ENCODE results near the gene CDC25A.
"Not testable (repeated sequence)": the region's sequence is repeated elsewhere in the genome, so short reads cannot be mapped to it uniquely, and the experiment has no call there.

The CDC25A gene

DNA sequence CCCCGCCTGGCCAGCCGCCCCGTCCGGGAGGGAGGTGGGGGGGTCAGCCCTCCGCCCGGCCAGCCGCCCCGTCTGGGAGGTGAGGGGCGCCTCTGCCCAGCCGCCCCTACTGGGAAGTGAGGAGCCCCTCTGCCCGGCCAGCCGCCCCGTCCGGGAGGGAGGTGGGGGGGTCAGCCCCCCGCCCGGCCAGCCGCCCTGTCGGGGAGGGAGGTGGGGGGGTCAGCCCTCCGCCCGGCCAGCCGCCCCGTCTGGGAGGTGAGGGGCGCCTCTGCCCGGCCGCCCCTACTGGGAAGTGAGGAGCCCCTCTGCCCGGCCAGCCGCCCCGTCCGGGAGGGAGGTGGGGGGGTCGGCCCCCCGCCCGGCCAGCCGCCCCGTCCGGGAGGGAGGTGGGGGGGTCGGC is 23.6 kb upstream of the CDC25A start:
- H3K9ac ChIP-seq (ENCODE audit: low read length); DNase-seq; H3K27ac ChIP-seq (ENCODE audit: low read length, poor library complexity, severe bottlenecking); H2BK5ac ChIP-seq (ENCODE audit: low read depth, low read length, poor library complexity, severe bottlenecking); H2BK12ac ChIP-seq (ENCODE audit: low read length in 2 of 2); H3K14ac ChIP-seq (ENCODE audit: low read length in 2 of 2); H2AK5ac ChIP-seq (ENCODE audit: low read length, severe bottlenecking); H3K79me1 ChIP-seq (replicated peaks; ENCODE audit: low read length, poor library complexity, severe bottlenecking); H2AFZ ChIP-seq (ENCODE audit: low read depth, low read length); H3K4me1 ChIP-seq (ENCODE audit: control insufficient read depth, insufficient read depth, low read depth, low read length); H2BK120ac ChIP-seq (ENCODE audit: low read depth, low read length); H3K36me3 ChIP-seq (ENCODE audit: control insufficient read depth in 1 of 2, insufficient read depth in 2 of 2, low read depth in 1 of 2, low read length in 2 of 2); H3K23ac ChIP-seq (ENCODE audit: low read length in 2 of 2); H3K4ac ChIP-seq (ENCODE audit: low read depth in 1 of 2, low read length in 2 of 2); H3K9me3 ChIP-seq (ENCODE audit: control insufficient read depth, low read length); H3K18ac ChIP-seq (ENCODE audit: low read depth in 1 of 2, low read length in 2 of 2); H3K4me3 ChIP-seq (ENCODE audit: insufficient read depth in 1 of 2, low read depth in 1 of 2, low read length in 2 of 2); H3K4me2 ChIP-seq (ENCODE audit: low read length, poor library complexity, severe bottlenecking); H4K91ac ChIP-seq (ENCODE audit: low read length); H4K8ac ChIP-seq (ENCODE audit: low read length); H2BK15ac ChIP-seq (ENCODE audit: low read depth, poor library complexity, severe bottlenecking): not testable (repeated sequence)
- H3K27me3 ChIP-seq (ENCODE audit: control insufficient read depth in 1 of 2, insufficient read depth in 1 of 2, low read length in 2 of 2): peaks cover 2 to 16% of the 10 kb centered on the region in 2 experiments
- no CpG with 5 or more reads among the region's 36 CpGs for WGBS

DNA sequence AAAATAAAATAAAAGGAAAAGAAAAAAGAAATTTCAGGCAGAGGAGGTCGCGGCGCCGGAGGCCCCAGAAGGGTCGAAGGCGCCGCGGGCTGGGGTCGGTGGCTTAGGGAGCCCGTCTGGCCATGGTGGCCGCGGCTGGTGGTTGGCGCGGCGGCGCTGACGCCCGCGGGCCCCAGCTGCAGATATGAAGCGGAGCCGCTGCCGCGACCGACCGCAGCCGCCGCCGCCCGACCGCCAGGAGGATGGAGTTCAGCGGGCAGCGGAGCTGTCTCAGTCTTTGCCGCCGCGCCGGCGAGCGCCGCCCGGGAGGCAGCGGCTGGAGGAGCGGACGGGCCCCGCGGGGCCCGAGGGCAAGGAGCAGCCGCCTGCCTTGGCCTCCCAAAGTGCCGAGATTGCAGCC is 22.3 kb upstream of the CDC25A start:
- not testable (repeated sequence) for H2BK5ac ChIP-seq (ENCODE audit: low read depth, low read length, poor library complexity, severe bottlenecking); H3K4me2 ChIP-seq (ENCODE audit: low read length, poor library complexity, severe bottlenecking); H3K4ac ChIP-seq (ENCODE audit: low read depth in 1 of 2, low read length in 2 of 2); H3K9ac ChIP-seq (ENCODE audit: low read length); H3K9me3 ChIP-seq (ENCODE audit: control insufficient read depth, low read length); H2BK12ac ChIP-seq (ENCODE audit: low read length in 2 of 2); H2BK120ac ChIP-seq (ENCODE audit: low read depth, low read length); H3K18ac ChIP-seq (ENCODE audit: low read depth in 1 of 2, low read length in 2 of 2); H4K8ac ChIP-seq (ENCODE audit: low read length); H2AFZ ChIP-seq (ENCODE audit: low read depth, low read length); H2AK5ac ChIP-seq (ENCODE audit: low read length, severe bottlenecking); H3K4me1 ChIP-seq (ENCODE audit: control insufficient read depth, insufficient read depth, low read depth, low read length); H3K4me3 ChIP-seq (ENCODE audit: insufficient read depth in 1 of 2, low read depth in 1 of 2, low read length in 2 of 2); H2BK15ac ChIP-seq (ENCODE audit: low read depth, poor library complexity, severe bottlenecking); H4K91ac ChIP-seq (ENCODE audit: low read length); DNase-seq; H3K27ac ChIP-seq (ENCODE audit: low read length, poor library complexity, severe bottlenecking); H3K79me1 ChIP-seq (replicated peaks; ENCODE audit: low read length, poor library complexity, severe bottlenecking); H3K23ac ChIP-seq (ENCODE audit: low read length in 2 of 2); H3K36me3 ChIP-seq (ENCODE audit: control insufficient read depth in 1 of 2, insufficient read depth in 2 of 2, low read depth in 1 of 2, low read length in 2 of 2); H3K14ac ChIP-seq (ENCODE audit: low read length in 2 of 2)
- peaks cover 3 to 13% of the 10 kb centered on the region in 2 experiments for H3K27me3 ChIP-seq (ENCODE audit: control insufficient read depth in 1 of 2, insufficient read depth in 1 of 2, low read length in 2 of 2)
- WGBS: no CpG with 5 or more reads among the region's 48 CpGs

DNA sequence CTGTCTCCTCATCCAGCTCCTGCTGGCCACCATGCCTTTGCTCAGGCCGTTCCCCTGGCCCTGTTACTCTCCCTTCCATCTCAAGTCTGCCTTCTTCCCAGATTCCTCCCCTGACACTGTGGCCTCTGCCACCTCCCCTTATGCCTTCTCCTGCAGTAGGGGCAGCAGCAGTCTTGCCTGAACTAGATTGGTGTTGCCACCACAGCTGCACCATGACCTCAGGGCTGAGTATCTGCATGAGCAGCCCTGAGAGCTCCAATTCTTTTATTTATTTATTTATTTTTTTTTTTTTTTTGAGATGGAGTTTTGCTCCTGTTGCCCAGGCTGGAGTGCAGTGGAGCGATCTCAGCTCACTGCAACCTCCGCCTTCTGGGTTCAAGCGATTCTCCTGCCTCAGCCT is 21.2 kb upstream of the CDC25A start:
- no peak overlapping the region for H3K23ac ChIP-seq (ENCODE audit: low read length in 2 of 2)
- H3K9ac ChIP-seq (ENCODE audit: low read length): no peak overlapping the region
- H3K4ac ChIP-seq (ENCODE audit: low read depth in 1 of 2, low read length in 2 of 2): no peak overlapping the region
- peaks cover 3 to 8% of the 10 kb centered on the region in 2 experiments for H3K27me3 ChIP-seq (ENCODE audit: control insufficient read depth in 1 of 2, insufficient read depth in 1 of 2, low read length in 2 of 2)
- H2BK120ac ChIP-seq (ENCODE audit: low read depth, low read length): no peak overlapping the region
- WGBS: 100% methylated on average over 4 of the region's 4 CpGs
- no peak overlapping the region for H2BK15ac ChIP-seq (ENCODE audit: low read depth, poor library complexity, severe bottlenecking)
- H2AFZ ChIP-seq (ENCODE audit: low read depth, low read length): no peak overlapping the region
- no peak overlapping the region for H2BK5ac ChIP-seq (ENCODE audit: low read depth, low read length, poor library complexity, severe bottlenecking)
- no peak overlapping the region for H3K4me2 ChIP-seq (ENCODE audit: low read length, poor library complexity, severe bottlenecking)
- H4K8ac ChIP-seq (ENCODE audit: low read length): no peak overlapping the region
- no peak overlapping the region for H4K91ac ChIP-seq (ENCODE audit: low read length)
- H3K27ac ChIP-seq (ENCODE audit: low read length, poor library complexity, severe bottlenecking): no peak overlapping the region
- H3K36me3 ChIP-seq (ENCODE audit: control insufficient read depth in 1 of 2, insufficient read depth in 2 of 2, low read depth in 1 of 2, low read length in 2 of 2): no peaks in the 10 kb centered on the region
- no peaks in the 10 kb centered on the region for H3K79me1 ChIP-seq (replicated peaks; ENCODE audit: low read length, poor library complexity, severe bottlenecking)
- H3K9me3 ChIP-seq (ENCODE audit: control insufficient read depth, low read length): no peaks in the 10 kb centered on the region
- H3K4me1 ChIP-seq (ENCODE audit: control insufficient read depth, insufficient read depth, low read depth, low read length): no peaks in the 10 kb centered on the region
- no peak overlapping the region for H2AK5ac ChIP-seq (ENCODE audit: low read length, severe bottlenecking)
- no peak for DNase-seq
- H3K18ac ChIP-seq (ENCODE audit: low read depth in 1 of 2, low read length in 2 of 2): no peak overlapping the region
- no peak overlapping the region for H3K4me3 ChIP-seq (ENCODE audit: insufficient read depth in 1 of 2, low read depth in 1 of 2, low read length in 2 of 2)
- no peak overlapping the region for H2BK12ac ChIP-seq (ENCODE audit: low read length in 2 of 2)
- H3K14ac ChIP-seq (ENCODE audit: low read length in 2 of 2): no peak overlapping the region

DNA sequence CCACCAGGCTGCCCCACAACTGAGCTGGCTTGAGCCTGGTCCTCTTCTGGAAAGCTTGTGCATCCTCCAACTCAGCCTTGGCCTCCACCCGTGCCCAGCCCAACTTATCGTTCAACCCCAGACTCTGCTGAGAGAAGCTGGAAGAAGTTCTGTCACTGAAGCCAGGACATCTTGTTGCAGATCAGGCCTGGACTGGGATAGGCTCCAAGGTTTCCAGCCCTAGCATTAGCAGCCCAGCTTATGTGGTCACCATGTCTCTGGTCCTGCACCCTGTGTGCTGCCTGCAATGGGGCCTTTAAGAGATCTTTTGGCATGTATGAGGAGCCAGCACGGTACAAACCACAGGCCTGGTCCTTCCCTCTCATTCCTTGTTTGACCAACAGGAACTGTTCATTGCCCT is 19.9 kb upstream of the CDC25A start:
- H3K79me1 ChIP-seq (replicated peaks; ENCODE audit: low read length, poor library complexity, severe bottlenecking): no peaks in the 10 kb centered on the region
- no peak overlapping the region for H3K4me3 ChIP-seq (ENCODE audit: insufficient read depth in 1 of 2, low read depth in 1 of 2, low read length in 2 of 2)
- H2BK120ac ChIP-seq (ENCODE audit: low read depth, low read length): no peak overlapping the region
- H3K27me3 ChIP-seq (ENCODE audit: control insufficient read depth in 1 of 2, insufficient read depth in 1 of 2, low read length in 2 of 2): peaks cover 3 to 8% of the 10 kb centered on the region in 2 experiments
- no peaks in the 10 kb centered on the region for H3K36me3 ChIP-seq (ENCODE audit: control insufficient read depth in 1 of 2, insufficient read depth in 2 of 2, low read depth in 1 of 2, low read length in 2 of 2)
- H3K9me3 ChIP-seq (ENCODE audit: control insufficient read depth, low read length): no peaks in the 10 kb centered on the region
- peak overlapping the region; percentile 69 for H2BK15ac ChIP-seq (ENCODE audit: low read depth, poor library complexity, severe bottlenecking)
- peak overlapping the region; percentile 21 for H4K91ac ChIP-seq (ENCODE audit: low read length)
- no peak overlapping the region for H2AK5ac ChIP-seq (ENCODE audit: low read length, severe bottlenecking)
- H3K23ac ChIP-seq (ENCODE audit: low read length in 2 of 2): no peak overlapping the region
- H3K18ac ChIP-seq (ENCODE audit: low read depth in 1 of 2, low read length in 2 of 2): peak overlapping the region in 1 of 2 experiments; percentile 24
- H3K4me1 ChIP-seq (ENCODE audit: control insufficient read depth, insufficient read depth, low read depth, low read length): no peaks in the 10 kb centered on the region
- H2BK12ac ChIP-seq (ENCODE audit: low read length in 2 of 2): no peak overlapping the region
- no peak overlapping the region for H2BK5ac ChIP-seq (ENCODE audit: low read depth, low read length, poor library complexity, severe bottlenecking)
- H2AFZ ChIP-seq (ENCODE audit: low read depth, low read length): no peak overlapping the region
- H3K14ac ChIP-seq (ENCODE audit: low read length in 2 of 2): peak overlapping the region in 1 of 2 experiments; percentile 57
- no peak for DNase-seq
- WGBS: 98% methylated on average over 3 of the region's 3 CpGs
- H3K4ac ChIP-seq (ENCODE audit: low read depth in 1 of 2, low read length in 2 of 2): no peak overlapping the region
- no peak overlapping the region for H3K9ac ChIP-seq (ENCODE audit: low read length)
- no peak overlapping the region for H3K27ac ChIP-seq (ENCODE audit: low read length, poor library complexity, severe bottlenecking)
- no peak overlapping the region for H4K8ac ChIP-seq (ENCODE audit: low read length)
- no peak overlapping the region for H3K4me2 ChIP-seq (ENCODE audit: low read length, poor library complexity, severe bottlenecking)
